ENCODE measurements around the gene OR5H2. TPM values are rescaled to one million over a fixed set of nuclear protein-coding genes. Genes with fewer than 3 reads are reported as not detected.

Gene OR5H2
- total and polyA plus RNA-seq, 2 of the 4 experiments (the other 2 are of a cell fraction) = not detected

DNA sequence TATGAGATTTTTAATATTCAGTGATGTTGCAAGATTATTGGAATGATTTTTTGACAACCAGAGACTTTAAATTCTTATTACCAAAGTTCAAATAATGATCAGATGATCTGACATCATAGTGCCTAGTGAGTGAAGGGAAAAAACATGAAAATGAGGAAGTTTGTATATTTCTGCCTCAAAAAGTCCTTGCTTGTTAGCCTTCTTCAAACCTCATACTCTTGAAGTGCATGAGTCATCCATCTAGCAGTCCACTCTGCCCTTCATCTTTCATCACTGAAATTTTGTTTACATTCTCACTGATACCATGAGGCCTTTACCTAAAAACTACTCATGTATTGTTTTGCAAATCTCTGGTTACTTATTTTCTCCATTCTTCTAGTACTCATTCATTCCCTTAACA, 42.2 kb upstream of the OR5H2 start:
- no TSS peak for BruUV-seq (replicated peaks)
- no peak overlapping the region for H2AFZ ChIP-seq (replicated peaks; ENCODE audit: low read length, poor library complexity)
- no peak for TF ChIP-seq SMC3 (IDR thresholded peaks at IDR 0.05; ENCODE audit: low read depth, low read length)
- intact Hi-C loops (cut with micrococcal nuclease) = no loop called here
- H4K91ac ChIP-seq (ENCODE audit: insufficient read depth, low read depth, low read length) = no peak overlapping the region
- H4K8ac ChIP-seq (ENCODE audit: low read depth in 2 of 2, low read length in 2 of 2) = no peak overlapping the region
- H3K14ac ChIP-seq (replicated peaks; ENCODE audit: low read depth, low read length) = no peak overlapping the region
- H3K27ac ChIP-seq (ENCODE audit: insufficient read depth, low read length) = no peak overlapping the region
- H2BK120ac ChIP-seq (ENCODE audit: low read depth, low read length) = no peak overlapping the region
- no peaks in the 10 kb centered on the region for H4K20me1 ChIP-seq (ENCODE audit: insufficient read depth, low read length)
- no peak overlapping the region for H3K23ac ChIP-seq (ENCODE audit: low read depth, low read length)
- no peak overlapping the region for H3K4ac ChIP-seq (ENCODE audit: low read depth, low read length)
- H2BK20ac ChIP-seq (ENCODE audit: low read depth, low read length) = no peak overlapping the region
- no peaks in the 10 kb centered on the region for H3K36me3 ChIP-seq (ENCODE audit: control insufficient read depth, insufficient read depth, low read length)
- H3K9me3 ChIP-seq (ENCODE audit: control insufficient read depth, insufficient read depth, low read length) = no peaks in the 10 kb centered on the region
- dilution Hi-C loops (cut with HindIII; ENCODE audit: low sequenced_read_pairs, unreplicated experiment) = no loop called here
- H3K4me2 ChIP-seq (ENCODE audit: low read depth, low read length) = no peak overlapping the region
- no peak for DNase-seq
- CTCF ChIA-PET = no interaction called here
- no peak overlapping the region for H4K5ac ChIP-seq (ENCODE audit: low read depth, low read length)
- H3K4me1 ChIP-seq (ENCODE audit: control insufficient read depth, insufficient read depth, low read length) = no peaks in the 10 kb centered on the region
- H3K4me3 ChIP-seq (ENCODE audit: insufficient read depth, low read depth, low read length) = no peak overlapping the region
- H2BK15ac ChIP-seq (ENCODE audit: low read depth, low read length) = no peak overlapping the region
- ATAC-seq (ENCODE audit: low read depth) = no peak
- no peaks in the 10 kb centered on the region for H3K9me1 ChIP-seq (ENCODE audit: insufficient read depth, low read length)
- no peak overlapping the region for H3K18ac ChIP-seq (ENCODE audit: low read depth, low read length)
- H2BK5ac ChIP-seq (ENCODE audit: low read depth, low read length, poor library complexity, severe bottlenecking) = no peak overlapping the region
- in situ Hi-C loops (cut with MboI; ENCODE audit: low sequenced_read_pairs) = no loop called here
- H3K56ac ChIP-seq (ENCODE audit: extremely low read depth, insufficient read depth, low read length) = no peak overlapping the region
- H2AK5ac ChIP-seq (ENCODE audit: low read depth, low read length) = no peak overlapping the region
- POLR2A ChIA-PET (ENCODE audit: unreplicated experiment) = no interaction called here
- no peak overlapping the region for H3K9ac ChIP-seq (ENCODE audit: low read depth, low read length)
- H2AK9ac ChIP-seq (replicated peaks; ENCODE audit: low read depth, low read length, poor library complexity) = no peak overlapping the region
- no peaks in the 10 kb centered on the region for H3K27me3 ChIP-seq (ENCODE audit: control insufficient read depth, insufficient read depth, low read length)
- no peaks in the 10 kb centered on the region for H3K79me1 ChIP-seq (ENCODE audit: low read depth in 1 of 2, low read length in 2 of 2)
